HL-60 (cell line): Measurements from ENCODE around the gene B9D2.
A peak's percentile ranks its signal among the peaks of the same experiment; 100 is the strongest.

Experiments used
- DNase-seq, 2 experiments: peaks; one replicate each; pipeline ENCODE4 v3.0.0-alpha.2; 2010 to 2020; ENCODE audit warnings: low read depth in 1 of 2, low spot score in 1 of 2
- H3K27ac ChIP-seq: fragments of 250-450 bp; sonication (Bioruptor Pico); replicated peaks from 2 replicates; pipeline ENCODE4 v1.5.1; 2020; ENCODE audit warnings: mild to moderate bottlenecking, moderate library complexity
- H3K27me3 ChIP-seq: fragments of 250-450 bp; sonication (Bioruptor Pico); 2 replicates; pipeline ENCODE4 v1.5.1; 2021; ENCODE audit warnings: mild to moderate bottlenecking, moderate library complexity; ENCODE audit not compliant: insufficient read depth, poor library complexity, severe bottlenecking
- H3K4me3 ChIP-seq: replicated peaks from 2 replicates; pipeline ENCODE4 v1.5.1; 2011; ENCODE audit warnings: mild to moderate bottlenecking, control low read depth, low read length; ENCODE audit not compliant: insufficient read depth
- GABPA ChIP-seq: IDR thresholded peaks from 2 replicates; pipeline ENCODE4 v1.6.1; 2012; ENCODE audit warnings: low read depth
- POLR2AphosphoS5 ChIP-seq: IDR thresholded peaks from 2 replicates; pipeline ENCODE4 v1.6.1; 2012; ENCODE audit warnings: low read depth
- REST ChIP-seq: IDR thresholded peaks from 2 replicates; pipeline ENCODE4 v1.6.1; 2012; ENCODE audit warnings: low read depth; ENCODE audit not compliant: insufficient replicate concordance
- SPI1 ChIP-seq: IDR thresholded peaks from 2 replicates; pipeline ENCODE4 v1.6.1; 2012; ENCODE audit warnings: low read depth, mild to moderate bottlenecking, borderline replicate concordance
- TF ChIP-seq, protein P1 (sequence below): IDR thresholded peaks from one replicate; pipeline ENCODE4 v1.5.1; 2011; ENCODE audit warnings: low read length, control low read depth, inconsistent platforms; ENCODE audit not compliant: insufficient read depth

Gene B9D2

GRCh38 chr19:41402010-41402409 is 38.1 kb upstream of the B9D2 start:
- no peak overlapping the region for H3K4me3 ChIP-seq
- TF ChIP-seq GABPA = no peak
- TF ChIP-seq REST = no peak
- TF ChIP-seq POLR2AphosphoS5 = no peak
- no peak for DNase-seq

DNA sequence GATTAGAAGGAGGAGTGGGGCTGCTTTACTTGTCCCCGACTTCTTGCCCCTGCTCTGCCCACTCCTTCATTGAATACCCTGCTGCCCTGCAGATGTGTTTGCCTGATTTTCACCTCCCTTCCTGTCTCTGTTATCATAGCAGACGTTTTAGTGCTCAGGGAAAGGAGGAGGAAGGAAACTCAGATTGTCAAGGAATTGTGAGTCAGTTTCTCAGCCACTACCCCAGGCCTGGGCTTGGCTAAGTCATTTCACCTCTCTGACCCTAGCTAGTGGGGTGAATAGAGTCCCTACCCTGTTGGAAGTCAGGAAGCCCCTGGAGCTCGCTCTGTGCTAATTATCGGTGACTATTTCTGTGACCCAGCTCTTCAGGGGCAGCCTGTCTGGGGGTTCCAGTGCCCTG is 37.5 kb upstream of the B9D2 start:
- no peaks in the 10 kb centered on the region for H3K27me3 ChIP-seq
- no peak overlapping the region for H3K27ac ChIP-seq
- no peak for DNase-seq
- H3K4me3 ChIP-seq = no peak overlapping the region
- TF ChIP-seq REST (no peak), SPI1 (no peak), POLR2AphosphoS5 (no peak), GABPA (no peak)
- TF ChIP-seq, protein P1, sequence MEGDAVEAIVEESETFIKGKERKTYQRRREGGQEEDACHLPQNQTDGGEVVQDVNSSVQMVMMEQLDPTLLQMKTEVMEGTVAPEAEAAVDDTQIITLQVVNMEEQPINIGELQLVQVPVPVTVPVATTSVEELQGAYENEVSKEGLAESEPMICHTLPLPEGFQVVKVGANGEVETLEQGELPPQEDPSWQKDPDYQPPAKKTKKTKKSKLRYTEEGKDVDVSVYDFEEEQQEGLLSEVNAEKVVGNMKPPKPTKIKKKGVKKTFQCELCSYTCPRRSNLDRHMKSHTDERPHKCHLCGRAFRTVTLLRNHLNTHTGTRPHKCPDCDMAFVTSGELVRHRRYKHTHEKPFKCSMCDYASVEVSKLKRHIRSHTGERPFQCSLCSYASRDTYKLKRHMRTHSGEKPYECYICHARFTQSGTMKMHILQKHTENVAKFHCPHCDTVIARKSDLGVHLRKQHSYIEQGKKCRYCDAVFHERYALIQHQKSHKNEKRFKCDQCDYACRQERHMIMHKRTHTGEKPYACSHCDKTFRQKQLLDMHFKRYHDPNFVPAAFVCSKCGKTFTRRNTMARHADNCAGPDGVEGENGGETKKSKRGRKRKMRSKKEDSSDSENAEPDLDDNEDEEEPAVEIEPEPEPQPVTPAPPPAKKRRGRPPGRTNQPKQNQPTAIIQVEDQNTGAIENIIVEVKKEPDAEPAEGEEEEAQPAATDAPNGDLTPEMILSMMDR = no peak

More at GRCh38 chr19:41402010-41402409, 38.1 kb upstream of the B9D2 start:
- Histone ChIP-seq H3K27me3 (no peaks in the 10 kb centered on the region), H3K27ac (no peak overlapping the region)

- no peak for DNase-seq
- TF ChIP-seq POLR2AphosphoS5 (no peak), REST (no peak), GABPA (no peak), SPI1 (no peak)
- TF ChIP-seq, protein P1 = no peak
- Histone ChIP-seq H3K27me3 (no peaks in the 10 kb centered on the region), H3K4me3 (no peak overlapping the region), H3K27ac (no peak overlapping the region)
Observed at GRCh38 chr19:41399525-41399924, 35.6 kb upstream of the B9D2 start.

- TF ChIP-seq GABPA (no peak), REST (no peak), SPI1 (no peak)
- H3K4me3 ChIP-seq = peak overlapping the region; percentile 79
- no peak overlapping the region; the same call in 1 of the 2 replicates for H3K27ac ChIP-seq
Observed at GRCh38 chr19:41399091-41399490, 35.1 kb upstream of the B9D2 start.

More at GRCh38 chr19:41399091-41399490, 35.1 kb upstream of the B9D2 start:
- DNase-seq = no peak
- H3K27me3 ChIP-seq = no peaks in the 10 kb centered on the region
